GM12878 (cell line): Measurements from ENCODE around the gene ATRNL1. TPM values are rescaled to one million over a fixed set of nuclear protein-coding genes. Genes with fewer than 3 reads are reported as not detected.

ENCODE experiments used
- ATAC-seq: fragments of 200-7000 bp; cut with Tn5 transposase; 3 replicates; pipeline ENCODE4 v1.9.1; 2020; ENCODE audit warnings: mild to moderate bottlenecking, moderate library complexity
- BruUV-seq: library from RNA; stranded (reverse); fragments of 400-500 nt; replicated peaks from 2 replicates; lab custom pipeline; 2021; lab: Mats Ljungman, UMichigan
- CTCF ChIA-PET: fragments of 300-600 bp; sonication (Branson Sonifier 250); formaldehyde crosslinking; extraction: SDS; loops from one replicate; lab custom pipeline; 2021; ENCODE audit warnings: inconsistent platforms; lab: Yijun Ruan, JAX
- POLR2A ChIA-PET: fragments of 350-600 bp; formaldehyde crosslinking; extraction: SDS; loops from one replicate; lab custom pipeline; 2021; ENCODE audit warnings: inconsistent platforms; lab: Charles Lee
- RAD21 ChIA-PET: fragments of 300-600 bp; sonication (Branson Sonifier 250); formaldehyde crosslinking; loops from one replicate; lab custom pipeline; 2023; ENCODE audit warnings: antibody characterized with exemption; ENCODE audit not compliant: unreplicated experiment; lab: Charles Lee
- SMC1A ChIA-PET: fragments of 300-600 bp; sonication (Branson Sonifier 250); formaldehyde crosslinking; loops from one replicate; lab custom pipeline; 2023; ENCODE audit not compliant: unreplicated experiment, uncharacterized antibody; lab: Charles Lee
- DNase-seq: peaks from one replicate; pipeline ENCODE4 v3.0.0-alpha.2; 2011; ENCODE audit warnings: low read depth, low spot score
- FAIRE-seq: peaks from 3 replicates; lab custom pipeline; 2011; peaks lifted over from hg19 to GRCh38; lab: Jason Lieb, UNC
- H2AFZ ChIP-seq: 2 replicates; pipeline ENCODE4 v1.6.0; 2011; ENCODE audit warnings: low read depth, low read length, control low read depth; ENCODE audit not compliant: control insufficient read depth
- H3K27ac ChIP-seq: 2 replicates; pipeline ENCODE4 v1.5.1; 2011; ENCODE audit warnings: control low read depth; ENCODE audit not compliant: control insufficient read depth, insufficient read depth
- H3K27me3 ChIP-seq, 2 experiments: replicated peaks in 1 of 2; 2 replicates each; pipeline versions ENCODE4 v1.6.0 to v1.6.1; 2011; ENCODE audit warnings: low read length in 1 of 2; ENCODE audit not compliant: control insufficient read depth in 2 of 2, insufficient read depth in 2 of 2
- H3K36me3 ChIP-seq, 2 experiments: 2 replicates each; pipeline ENCODE4 v1.5.1; 2011; ENCODE audit warnings: low read length in 1 of 2; ENCODE audit not compliant: control insufficient read depth in 2 of 2, insufficient read depth in 2 of 2
- H3K4me1 ChIP-seq: 2 replicates; pipeline ENCODE4 v1.6.1; 2011; ENCODE audit warnings: mild to moderate bottlenecking, low read length, moderate library complexity, mixed read lengths; ENCODE audit not compliant: control insufficient read depth, insufficient read depth
- H3K4me2 ChIP-seq: 2 replicates; pipeline ENCODE4 v1.6.0; 2011; ENCODE audit warnings: control low read depth; ENCODE audit not compliant: control insufficient read depth, insufficient read depth
- H3K4me3 ChIP-seq: fragments of 200-600 bp; sonication (generic); 2 replicates; pipeline ENCODE4 v1.5.1; 2016
- H3K79me2 ChIP-seq: 2 replicates; pipeline ENCODE4 v1.6.0; 2011; ENCODE audit warnings: low read length; ENCODE audit not compliant: control insufficient read depth, insufficient read depth
- H3K9ac ChIP-seq: 2 replicates; pipeline ENCODE4 v1.8.0; 2011; ENCODE audit warnings: low read length, control low read depth, mixed read lengths; ENCODE audit not compliant: control insufficient read depth, insufficient read depth
- H3K9me3 ChIP-seq: replicated peaks from 3 replicates; pipeline ENCODE4 v1.5.1; 2011; ENCODE audit warnings: mild to moderate bottlenecking, low read length; ENCODE audit not compliant: control insufficient read depth, insufficient read depth
- H4K20me1 ChIP-seq: 2 replicates; pipeline ENCODE4 v1.6.0; 2011; ENCODE audit not compliant: control insufficient read depth, insufficient read depth
- DPF2 ChIP-seq: fragments of 450-650 bp; IDR thresholded peaks from 2 replicates; pipeline ENCODE4 v1.6.1; 2017; ENCODE audit warnings: mild to moderate bottlenecking
- ELK1 ChIP-seq: IDR thresholded peaks from 2 replicates; pipeline ENCODE4 v1.6.1; 2012; ENCODE audit warnings: low read depth, low read length, improper control_type of control experiment
- EP300 ChIP-seq, 2 experiments: fragments of 150-350 bp in 1 of 2; IDR thresholded peaks; 2 replicates each; pipeline ENCODE4 v1.6.1; 2011 to 2012; ENCODE audit warnings: low read depth in 2 of 2, low read length in 2 of 2, borderline replicate concordance in 1 of 2, improper control_type of control experiment in 1 of 2, inconsistent platforms in 1 of 2; ENCODE audit not compliant: control insufficient read depth in 1 of 2
- IKZF1 ChIP-seq: fragments of 450-650 bp; conservative IDR thresholded peaks from 2 replicates; pipeline ENCODE4 v1.6.1; 2017; ENCODE audit warnings: antibody characterized with exemption, mild to moderate bottlenecking
- MEF2A ChIP-seq: IDR thresholded peaks from 2 replicates; pipeline ENCODE4 v1.6.1; 2011; ENCODE audit warnings: low read depth, mild to moderate bottlenecking, low read length, moderate library complexity; ENCODE audit not compliant: insufficient read depth
- MTA3 ChIP-seq: IDR thresholded peaks from 2 replicates; pipeline ENCODE4 v1.6.1; 2012; ENCODE audit warnings: low read length, inconsistent platforms, borderline replicate concordance
- MXI1 ChIP-seq: fragments of 150-350 bp; IDR thresholded peaks from 2 replicates; pipeline ENCODE4 v1.6.1; 2011; ENCODE audit warnings: low read depth, mild to moderate bottlenecking, inconsistent platforms, low read length, improper control_type of control experiment
- POLR2A ChIP-seq: IDR thresholded peaks from 2 replicates; pipeline ENCODE4 v1.6.1; 2011; ENCODE audit warnings: low read depth, mild to moderate bottlenecking, low read length
- RAD21 ChIP-seq: IDR thresholded peaks from 2 replicates; pipeline ENCODE4 v1.6.1; 2011; ENCODE audit warnings: mild to moderate bottlenecking, low read depth, low read length, moderate library complexity; ENCODE audit not compliant: insufficient read depth
- SMC3 ChIP-seq: IDR thresholded peaks from 2 replicates; pipeline ENCODE4 v1.6.1; 2011; ENCODE audit warnings: low read length, improper control_type of control experiment, borderline replicate concordance
- TARDBP ChIP-seq: IDR thresholded peaks from 2 replicates; pipeline ENCODE4 v1.6.1; 2016; ENCODE audit warnings: borderline replicate concordance
- USF2 ChIP-seq: IDR thresholded peaks from 2 replicates; pipeline ENCODE4 v1.6.1; 2011; ENCODE audit warnings: low read depth, low read length, improper control_type of control experiment, borderline replicate concordance
- ZNF24 ChIP-seq: fragments of 450-650 bp; IDR thresholded peaks from 2 replicates; pipeline ENCODE4 v1.6.1; 2017; ENCODE audit warnings: antibody characterized with exemption, mild to moderate bottlenecking
- ZNF592 ChIP-seq: fragments of 450-650 bp; IDR thresholded peaks from 2 replicates; pipeline ENCODE4 v1.6.1; 2017; ENCODE audit warnings: mild to moderate bottlenecking, moderate library complexity
- WGBS: methylation state at CpG from one replicate; pipeline ENCODE4 v1.1.6; 2016; ENCODE audit warnings: low lambda C conversion rate; ENCODE audit not compliant: insufficient replicate concordance, insufficient coverage; ENCODE audit errors: missing lambda C conversion rate; 5-methylcytosine and 5-hydroxymethylcytosine counted together
- in situ Hi-C: fragments of 300-500 bp; cut with MboI; formaldehyde crosslinking; loops from 9 replicates; pipeline ENCODE4 v1.14.3; 2018; ENCODE audit warnings: mixed read lengths
- intact Hi-C: fragments of 100-400 bp; cut with micrococcal nuclease; formaldehyde crosslinking; loops from one replicate; pipeline ENCODE4 v1.14.2; 2022; ENCODE audit not compliant: unreplicated experiment
- polyA plus RNA-seq, 11 experiments: library from polyadenylated mRNA; depleted of rRNA in 4 of 11; unstranded in 6 of 11; stranded (reverse) in 5 of 11; fragments of >200 nt; fragmentation: Nextera tagmentation in 4 of 11; fragmentation: Illumina TruSeq in 1 of 11; extraction: Ambion mirVana in 4 of 11; extraction: Trizol in 1 of 11; gene quantifications; 1 replicate in 1 of 11; 2 replicates in 10 of 11; pipeline versions ENCODE4 v1.2.1 to v1.2.3, GENCODE V29; 2011 to 2016; ENCODE audit warnings: inconsistent platforms in 2 of 11, missing spikeins in 2 of 11, low read depth in 1 of 11
- total RNA-seq, 4 experiments: library from RNA; depleted of rRNA in 3 of 4; stranded (reverse); fragments of >200 nt in 3 of 4; fragmentation: Illumina TruSeq in 1 of 4; extraction: Trizol in 1 of 4; gene quantifications; 2 replicates each; pipeline versions ENCODE4 v1.2.1 to v1.2.3, GENCODE V29; 2013 to 2021
- TF ChIP-seq, protein P1 (sequence below): fragments of 450-650 bp; IDR thresholded peaks from 2 replicates; pipeline ENCODE4 v1.6.1; 2014; ENCODE audit warnings: mild to moderate bottlenecking

The ATRNL1 gene
- total and polyA plus RNA-seq, 10 of the 15 experiments (the other 5 are each of a cell fraction or from before 2014, with no cell fraction given), result 0.03 to 1.4 (median 0.34) TPM

DNA sequence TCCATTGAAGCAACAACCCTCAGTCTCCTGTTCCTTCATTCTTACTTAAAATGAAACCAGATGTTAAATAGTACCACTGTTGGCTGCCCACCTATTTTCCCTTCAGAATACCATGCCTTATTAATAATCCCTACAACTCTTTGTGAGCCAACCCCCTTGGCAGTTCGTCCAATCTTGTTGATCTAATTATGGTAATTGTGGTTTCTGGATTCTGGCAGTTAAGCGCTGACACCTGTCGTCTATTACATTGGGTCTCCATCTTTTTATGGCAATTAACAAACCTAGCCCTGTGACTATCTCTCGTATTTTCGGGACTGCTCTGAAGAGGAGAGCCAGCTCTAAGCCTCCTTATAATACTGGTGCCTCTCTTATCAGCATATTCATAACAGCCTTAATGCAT is 432.0 kb downstream of the ATRNL1 start:
- Histone ChIP-seq H3K36me3 (no peaks in the 10 kb centered on the region), H2AFZ (no peak overlapping the region), H3K79me2 (no peaks in the 10 kb centered on the region), H3K9ac (no peak overlapping the region)
- no peak for FAIRE-seq
- no peak for TF ChIP-seq POLR2A
- no peak for TF ChIP-seq MXI1
- no peak for TF ChIP-seq IKZF1
- no peak for TF ChIP-seq MTA3
- no peak for TF ChIP-seq ZNF592
- TF ChIP-seq, protein P1, sequence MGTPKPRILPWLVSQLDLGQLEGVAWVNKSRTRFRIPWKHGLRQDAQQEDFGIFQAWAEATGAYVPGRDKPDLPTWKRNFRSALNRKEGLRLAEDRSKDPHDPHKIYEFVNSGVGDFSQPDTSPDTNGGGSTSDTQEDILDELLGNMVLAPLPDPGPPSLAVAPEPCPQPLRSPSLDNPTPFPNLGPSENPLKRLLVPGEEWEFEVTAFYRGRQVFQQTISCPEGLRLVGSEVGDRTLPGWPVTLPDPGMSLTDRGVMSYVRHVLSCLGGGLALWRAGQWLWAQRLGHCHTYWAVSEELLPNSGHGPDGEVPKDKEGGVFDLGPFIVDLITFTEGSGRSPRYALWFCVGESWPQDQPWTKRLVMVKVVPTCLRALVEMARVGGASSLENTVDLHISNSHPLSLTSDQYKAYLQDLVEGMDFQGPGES, result no peak
- TF ChIP-seq ZNF24, result no peak
- no peak for TF ChIP-seq SMC3
- TF ChIP-seq USF2, result no peak
- TF ChIP-seq DPF2, result no peak
- TF ChIP-seq RAD21, result no peak
- TF ChIP-seq ELK1, result no peak
- no peak for TF ChIP-seq MEF2A
- TF ChIP-seq TARDBP, result no peak
- no peak for TF ChIP-seq EP300 (IDR thresholded peaks at IDR 0.05; ENCODE audit: borderline replicate concordance in 1 of 2, control insufficient read depth in 1 of 2, low read depth in 2 of 2, low read length in 2 of 2)
- TF ChIP-seq, all 136 proteins: peak for 0
- Histone ChIP-seq H3K9me3 (no peaks in the 10 kb centered on the region), H3K27ac (no peak overlapping the region), H4K20me1 (no peaks in the 10 kb centered on the region), H3K4me1 (no peaks in the 10 kb centered on the region), H3K4me3 (no peak overlapping the region), H3K4me2 (no peak overlapping the region), H3K27me3 (no peaks in the 10 kb centered on the region)
- DNase-seq (no peak), ATAC-seq (no peak)
- in situ Hi-C loops, result no loop called here
- CTCF ChIA-PET, result no interaction called here
- intact Hi-C loops, result no loop called here
- POLR2A ChIA-PET, result no interaction called here
- SMC1A ChIA-PET, result no interaction called here
- RAD21 ChIA-PET, result no interaction called here
- WGBS, result 40% methylated on average over 5 of the region's 5 CpGs
- BruUV-seq, result no TSS peak
